ENCODE results near the gene MEG3. TPM values are rescaled to one million over a fixed set of nuclear protein-coding genes. Genes with fewer than 3 reads are reported as not detected.

MEG3 gene
- total RNA-seq, 1 experiment from 2014 or later, result not detected

GRCh38 chr14:100837805-100838350, 12.0 kb downstream of the MEG3 start:
- in situ Hi-C loops (cut with HindIII; ENCODE audit: low pct_unique_long_range_greater_than_20kb, low sequenced_read_pairs), result no loop called here

GRCh38 chr14:100838493-100839314, 12.8 kb downstream of the MEG3 start:
- no peak for DNase-seq (ENCODE audit: low read depth, low spot score)
- in situ Hi-C loops (cut with HindIII; ENCODE audit: low pct_unique_long_range_greater_than_20kb, low sequenced_read_pairs), result no loop called here

More at GRCh38 chr14:100837805-100838350, 12.0 kb downstream of the MEG3 start:
- no peak for DNase-seq (ENCODE audit: low read depth, low spot score)

- in situ Hi-C loops (cut with HindIII; ENCODE audit: low pct_unique_long_range_greater_than_20kb, low sequenced_read_pairs), result no loop called here
- no peak for DNase-seq (ENCODE audit: low read depth, low spot score)
Observed at GRCh38 chr14:100839315-100839585, 13.3 kb downstream of the MEG3 start.

- DNase-seq (ENCODE audit: low read depth, low spot score), result no peak
- in situ Hi-C loops (cut with HindIII; ENCODE audit: low pct_unique_long_range_greater_than_20kb, low sequenced_read_pairs), result no loop called here
Observed at GRCh38 chr14:100839681-100840111, 13.8 kb downstream of the MEG3 start.

- in situ Hi-C loops (cut with HindIII; ENCODE audit: low pct_unique_long_range_greater_than_20kb, low sequenced_read_pairs), result no loop called here
- DNase-seq (ENCODE audit: low read depth, low spot score), result no peak
Observed at GRCh38 chr14:100840286-100841065, 14.6 kb downstream of the MEG3 start.

GRCh38 chr14:100841066-100841760, 15.3 kb downstream of the MEG3 start:
- DNase-seq (ENCODE audit: low read depth, low spot score), result no peak
- in situ Hi-C loops (cut with HindIII; ENCODE audit: low pct_unique_long_range_greater_than_20kb, low sequenced_read_pairs), result no loop called here

GRCh38 chr14:100841761-100842403, 16.0 kb downstream of the MEG3 start:
- no peak for DNase-seq (ENCODE audit: low read depth, low spot score)
- in situ Hi-C loops (cut with HindIII; ENCODE audit: low pct_unique_long_range_greater_than_20kb, low sequenced_read_pairs), result no loop called here

- in situ Hi-C loops (cut with HindIII; ENCODE audit: low pct_unique_long_range_greater_than_20kb, low sequenced_read_pairs), result no loop called here
- peak; percentile 37 for DNase-seq (ENCODE audit: low read depth, low spot score)
Observed at GRCh38 chr14:100842799-100843198, 16.9 kb downstream of the MEG3 start.

GRCh38 chr14:100844082-100844408, 18.1 kb downstream of the MEG3 start:
- in situ Hi-C loops (cut with HindIII; ENCODE audit: low pct_unique_long_range_greater_than_20kb, low sequenced_read_pairs), result no loop called here
- DNase-seq (ENCODE audit: low read depth, low spot score), result no peak

GRCh38 chr14:100844421-100844820, 18.5 kb downstream of the MEG3 start:
- DNase-seq (ENCODE audit: low read depth, low spot score), result no peak
- in situ Hi-C loops (cut with HindIII; ENCODE audit: low pct_unique_long_range_greater_than_20kb, low sequenced_read_pairs), result no loop called here

- in situ Hi-C loops (cut with HindIII; ENCODE audit: low pct_unique_long_range_greater_than_20kb, low sequenced_read_pairs), result no loop called here
- DNase-seq (ENCODE audit: low read depth, low spot score), result no peak
Observed at GRCh38 chr14:100844846-100845245, 18.9 kb downstream of the MEG3 start.

- in situ Hi-C loops (cut with HindIII; ENCODE audit: low pct_unique_long_range_greater_than_20kb, low sequenced_read_pairs), result no loop called here
- no peak for DNase-seq (ENCODE audit: low read depth, low spot score)
Observed at GRCh38 chr14:100845341-100845740, 19.4 kb downstream of the MEG3 start.

- in situ Hi-C loops (cut with HindIII; ENCODE audit: low pct_unique_long_range_greater_than_20kb, low sequenced_read_pairs), result no loop called here
- no peak for DNase-seq (ENCODE audit: low read depth, low spot score)
Observed at GRCh38 chr14:100846309-100846859, 20.5 kb downstream of the MEG3 start.

GRCh38 chr14:100849115-100849781, 23.3 kb downstream of the MEG3 start:
- no peak for DNase-seq (ENCODE audit: low read depth, low spot score)
- in situ Hi-C loops (cut with HindIII; ENCODE audit: low pct_unique_long_range_greater_than_20kb, low sequenced_read_pairs), result no loop called here

- DNase-seq (ENCODE audit: low read depth, low spot score), result peak; percentile 83
- in situ Hi-C loops (cut with HindIII; ENCODE audit: low pct_unique_long_range_greater_than_20kb, low sequenced_read_pairs), result no loop called here
Observed at GRCh38 chr14:100850841-100851585, 25.1 kb downstream of the MEG3 start.

- in situ Hi-C loops (cut with HindIII; ENCODE audit: low pct_unique_long_range_greater_than_20kb, low sequenced_read_pairs), result no loop called here
- no peak for DNase-seq (ENCODE audit: low read depth, low spot score)
Observed at GRCh38 chr14:100851586-100851916, 25.6 kb downstream of the MEG3 start.

Measured in SK-MEL-5 (cell line).